Measurements from ENCODE around the gene PLAAT3.
A peak's percentile ranks its signal among the peaks of the same experiment; 100 is the strongest.

PLAAT3 gene

GRCh38 chr11:63622323-63622722, 8.1 kb upstream of the PLAAT3 start:
- ChIA-PET CTCF (interaction anchor here (0.7 to 1.4 kb wide), 2 partner anchors 20 to 143 kb away, joined by 3 read pairs; no protein-coding TSS in a partner anchor), POLR2A (no interaction called here)
- no peaks in the 10 kb centered on the region for H3K36me3 ChIP-seq (ENCODE audit: control insufficient read depth in 2 of 2, insufficient read depth in 1 of 2, low read length in 2 of 2)
- H3K4me3 ChIP-seq (ENCODE audit: low read depth, low read length) = no peak overlapping the region
- no peak for TF ChIP-seq ZNF571 (tag by site-specific recombination; IDR thresholded peaks at IDR 0.05)
- TF ChIP-seq ZNF157 (tag by site-specific recombination; IDR thresholded peaks at IDR 0.05) = no peak
- TF ChIP-seq, protein P1, sequence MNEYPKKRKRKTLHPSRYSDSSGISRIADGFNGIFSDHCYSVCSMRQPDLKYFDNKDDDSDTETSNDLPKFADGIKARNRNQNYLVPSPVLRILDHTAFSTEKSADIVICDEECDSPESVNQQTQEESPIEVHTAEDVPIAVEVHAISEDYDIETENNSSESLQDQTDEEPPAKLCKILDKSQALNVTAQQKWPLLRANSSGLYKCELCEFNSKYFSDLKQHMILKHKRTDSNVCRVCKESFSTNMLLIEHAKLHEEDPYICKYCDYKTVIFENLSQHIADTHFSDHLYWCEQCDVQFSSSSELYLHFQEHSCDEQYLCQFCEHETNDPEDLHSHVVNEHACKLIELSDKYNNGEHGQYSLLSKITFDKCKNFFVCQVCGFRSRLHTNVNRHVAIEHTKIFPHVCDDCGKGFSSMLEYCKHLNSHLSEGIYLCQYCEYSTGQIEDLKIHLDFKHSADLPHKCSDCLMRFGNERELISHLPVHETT (tag by site-specific recombination; IDR thresholded peaks at IDR 0.05) = no peak
- TF ChIP-seq PBX3 (CRISPR knock-in tag; IDR thresholded peaks at IDR 0.05) = no peak
- no peak for TF ChIP-seq ZNF18 (tag by site-specific recombination; IDR thresholded peaks at IDR 0.05)
- no peak for TF ChIP-seq ZNF426 (tag by site-specific recombination; IDR thresholded peaks at IDR 0.05)
- TF ChIP-seq ZNF624 (tag by site-specific recombination; IDR thresholded peaks at IDR 0.05) = no peak
- no peak for TF ChIP-seq ATF2 (tag by site-specific recombination; IDR thresholded peaks at IDR 0.05; ENCODE audit: low read depth)
- no peak for TF ChIP-seq ZSCAN23 (tag by site-specific recombination; IDR thresholded peaks at IDR 0.05)
- no peak for TF ChIP-seq GLI2 (tag by site-specific recombination; IDR thresholded peaks at IDR 0.05; ENCODE audit: borderline replicate concordance, low read depth)
- no peak for TF ChIP-seq ZNF37A (tag by site-specific recombination; IDR thresholded peaks at IDR 0.05)
- TF ChIP-seq ZNF654 (tag by site-specific recombination; IDR thresholded peaks at IDR 0.05; ENCODE audit: low read depth) = no peak
- TF ChIP-seq GFI1B (tag by site-specific recombination; IDR thresholded peaks at IDR 0.05) = no peak
- no peak overlapping the region for H3K27ac ChIP-seq (ENCODE audit: extremely low read depth, low read depth, low read length)
- no peaks in the 10 kb centered on the region for H3K4me1 ChIP-seq (ENCODE audit: control insufficient read depth, insufficient read depth, low read length)
- H3K9me3 ChIP-seq (ENCODE audit: control insufficient read depth, insufficient read depth, low read depth, low read length) = no peaks in the 10 kb centered on the region

GRCh38 chr11:63621071-63621470, 6.8 kb upstream of the PLAAT3 start:
- Histone ChIP-seq H3K9me3 (ENCODE audit: control insufficient read depth, insufficient read depth, low read depth, low read length) (no peaks in the 10 kb centered on the region), H3K4me1 (ENCODE audit: control insufficient read depth, insufficient read depth, low read length) (no peaks in the 10 kb centered on the region), H3K36me3 (ENCODE audit: control insufficient read depth in 2 of 2, insufficient read depth in 1 of 2, low read length in 2 of 2) (no peaks in the 10 kb centered on the region), H3K4me3 (ENCODE audit: low read depth, low read length) (no peak overlapping the region), H3K27ac (ENCODE audit: extremely low read depth, low read depth, low read length) (no peak overlapping the region)
- TF ChIP-seq PRDM1 (tag by site-specific recombination; IDR thresholded peaks at IDR 0.05) (0 out of 2 replicates have a peak, but pooled peaks have one; percentile 32), SP3 (tag by site-specific recombination; IDR thresholded peaks at IDR 0.05) (no peak)
- ChIA-PET CTCF (interaction anchor here (0.6 kb wide), 1 partner anchor 412 kb away, joined by 3 read pairs; no protein-coding TSS in a partner anchor), POLR2A (interaction anchor here (0.7 kb wide), 2 partner anchors 44 to 669 kb away, joined by 3 to 4 read pairs; no protein-coding TSS in a partner anchor)

DNA sequence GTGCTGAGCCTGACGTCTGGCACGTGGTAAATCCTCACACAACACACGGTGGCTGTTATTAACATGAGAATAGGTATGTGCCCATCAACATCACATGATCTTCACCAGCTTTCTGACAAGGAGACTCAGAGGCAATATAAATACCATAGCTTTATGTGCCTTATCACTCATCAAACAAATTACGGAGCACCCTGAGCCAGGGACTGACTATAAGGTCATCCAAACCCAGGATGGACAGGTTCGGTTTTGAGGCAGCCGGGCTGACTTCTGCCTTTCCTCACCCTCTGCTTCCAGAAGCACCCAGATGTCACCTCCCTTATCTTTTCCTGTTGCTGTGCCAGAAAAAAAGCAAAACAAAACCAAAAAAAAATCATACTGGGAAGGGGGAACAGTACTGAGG, 5.7 kb upstream of the PLAAT3 start:
- H3K4me1 ChIP-seq (ENCODE audit: control insufficient read depth, insufficient read depth, low read length) = no peaks in the 10 kb centered on the region
- ChIA-PET POLR2A (no interaction called here), CTCF (interaction anchor here (0.6 to 2.4 kb wide), 5 partner anchors 16 to 140 kb away, joined by 3 to 8 read pairs (median 4); no protein-coding TSS in a partner anchor)
- no peaks in the 10 kb centered on the region for H3K9me3 ChIP-seq (ENCODE audit: control insufficient read depth, insufficient read depth, low read depth, low read length)
- no peak overlapping the region for H3K4me3 ChIP-seq (ENCODE audit: low read depth, low read length)
- H3K27ac ChIP-seq (ENCODE audit: extremely low read depth, low read depth, low read length) = no peak overlapping the region
- no peaks in the 10 kb centered on the region for H3K36me3 ChIP-seq (ENCODE audit: control insufficient read depth in 2 of 2, insufficient read depth in 1 of 2, low read length in 2 of 2)
- no peak for TF ChIP-seq ZNF211 (tag by site-specific recombination; IDR thresholded peaks at IDR 0.05; ENCODE audit: low read depth)
- no peak for TF ChIP-seq ZNF561 (tag by site-specific recombination; IDR thresholded peaks at IDR 0.05; ENCODE audit: borderline replicate concordance)
- no peak for TF ChIP-seq SCRT1 (tag by site-specific recombination; IDR thresholded peaks at IDR 0.05; ENCODE audit: borderline replicate concordance)
- TF ChIP-seq OVOL3 (tag by site-specific recombination; IDR thresholded peaks at IDR 0.05) = no peak
- TF ChIP-seq ZNF623 (tag by site-specific recombination; IDR thresholded peaks at IDR 0.05) = no peak
- no peak for TF ChIP-seq BCL11A (tag by site-specific recombination; IDR thresholded peaks at IDR 0.05; ENCODE audit: low read depth)
- no peak for TF ChIP-seq ZFP41 (tag by site-specific recombination; IDR thresholded peaks at IDR 0.05; ENCODE audit: borderline replicate concordance)
- no peak for TF ChIP-seq ZNF416 (tag by site-specific recombination; IDR thresholded peaks at IDR 0.05)
- TF ChIP-seq ZNF133 (tag by site-specific recombination; IDR thresholded peaks at IDR 0.05) = no peak
- no peak for TF ChIP-seq ZNF776 (tag by site-specific recombination; IDR thresholded peaks at IDR 0.05; ENCODE audit: borderline replicate concordance)
- no peak for TF ChIP-seq ZNF48 (tag by site-specific recombination; IDR thresholded peaks at IDR 0.05)
- TF ChIP-seq ZNF580 (tag by site-specific recombination; IDR thresholded peaks at IDR 0.05) = no peak
- TF ChIP-seq ZNF555 (tag by site-specific recombination; conservative IDR thresholded peaks at IDR 0.05) = no peak
